Measurements from ENCODE around the gene DGKI. TPM values are rescaled to one million over a fixed set of nuclear protein-coding genes. Genes with fewer than 3 reads are reported as not detected.
A peak's percentile ranks its signal among the peaks of the same experiment; 100 is the strongest.

DGKI gene
- total and polyA plus RNA-seq, 2 of the 4 experiments (the other 2 are of a cell fraction): 3.9 to 15.8 TPM

GRCh38 chr7:137871170-137871915 is 24.6 kb upstream of the DGKI start:
- H3K4me2 ChIP-seq (ENCODE audit: low read depth, low read length): no peak overlapping the region; the same call in 1 of the 2 replicates
- BruUV-seq (replicated peaks): no TSS peak
- dilution Hi-C loops (cut with HindIII; ENCODE audit: low sequenced_read_pairs, unreplicated experiment) (no loop called here), in situ Hi-C loops (cut with MboI; ENCODE audit: low sequenced_read_pairs) (no loop called here), intact Hi-C loops (cut with micrococcal nuclease) (no loop called here)
- H3K56ac ChIP-seq (ENCODE audit: extremely low read depth, insufficient read depth, low read length): no peak overlapping the region
- H2BK5ac ChIP-seq (ENCODE audit: low read depth, low read length, poor library complexity, severe bottlenecking): peak overlapping the region; percentile 61
- ChIA-PET POLR2A (ENCODE audit: unreplicated experiment) (interaction anchor here (0.6 kb wide), 1 partner anchor 144 kb away, joined by 3 read pairs; no protein-coding TSS in a partner anchor), CTCF (interaction anchor here (0.6 to 1.0 kb wide), 2 partner anchors 215 to 472 kb away, joined by 3 read pairs; no protein-coding TSS in a partner anchor)
- no peak overlapping the region for H2AK9ac ChIP-seq (replicated peaks; ENCODE audit: low read depth, low read length, poor library complexity)
- H3K4ac ChIP-seq (ENCODE audit: low read depth, low read length): peak overlapping the region; percentile 79
- no peak overlapping the region for H2AFZ ChIP-seq (replicated peaks; ENCODE audit: low read length, poor library complexity)
- peak overlapping the region; percentile 86 for H2BK20ac ChIP-seq (ENCODE audit: low read depth, low read length)
- H4K8ac ChIP-seq (ENCODE audit: low read depth in 2 of 2, low read length in 2 of 2): peak overlapping the region in 1 of 2 experiments; percentile 46; a peak in 2 of 4 replicates
- H2BK120ac ChIP-seq (ENCODE audit: low read depth, low read length): peak overlapping the region; percentile 20
- peak overlapping the region; percentile 42 for H3K18ac ChIP-seq (ENCODE audit: low read depth, low read length)
- no peak for DNase-seq
- H3K9me1 ChIP-seq (ENCODE audit: insufficient read depth, low read length): peaks cover 21% of the 10 kb centered on the region
- H3K14ac ChIP-seq (replicated peaks; ENCODE audit: low read depth, low read length): peak overlapping the region; percentile 71
- no peak overlapping the region for H3K4me3 ChIP-seq (ENCODE audit: insufficient read depth, low read depth, low read length)
- peak overlapping the region; percentile 62; the same call in 1 of the 2 replicates for H2AK5ac ChIP-seq (ENCODE audit: low read depth, low read length)
- H3K27ac ChIP-seq (ENCODE audit: insufficient read depth, low read length): peak overlapping the region; percentile 30; the same call in 1 of the 2 replicates
- H3K27me3 ChIP-seq (ENCODE audit: control insufficient read depth, insufficient read depth, low read length): no peaks in the 10 kb centered on the region
- H4K5ac ChIP-seq (ENCODE audit: low read depth, low read length): no peak overlapping the region
- no peak overlapping the region for H3K9ac ChIP-seq (ENCODE audit: low read depth, low read length)
- H3K23ac ChIP-seq (ENCODE audit: low read depth, low read length): 0 out of 2 replicates have a peak overlapping the region, but pooled peaks have one; percentile 24
- H3K36me3 ChIP-seq (ENCODE audit: control insufficient read depth, insufficient read depth, low read length): peaks cover 25% of the 10 kb centered on the region
- no peaks in the 10 kb centered on the region for H3K9me3 ChIP-seq (ENCODE audit: control insufficient read depth, insufficient read depth, low read length)
- H2BK15ac ChIP-seq (ENCODE audit: low read depth, low read length): no peak overlapping the region
- peak; percentile 9 for ATAC-seq (ENCODE audit: low read depth)
- H4K91ac ChIP-seq (ENCODE audit: insufficient read depth, low read depth, low read length): peak overlapping the region; percentile 51; the same call in 1 of the 2 replicates
- 96% methylated on average over 5 of the region's 7 CpGs; no CpG with 5 or more reads in 1 of the 2 experiments for WGBS, 2 experiments (ENCODE audit: extremely low coverage in 2 of 2, insufficient read length in 1 of 2)
- peaks cover 4% of the 10 kb centered on the region; the same call in 1 of the 2 replicates for H4K20me1 ChIP-seq (ENCODE audit: insufficient read depth, low read length)
- H3K4me1 ChIP-seq (ENCODE audit: control insufficient read depth, insufficient read depth, low read length): peaks cover 13% of the 10 kb centered on the region
- TF ChIP-seq CHD1 (IDR thresholded peaks at IDR 0.05; ENCODE audit: low read depth, low read length) (no peak), FOS (IDR thresholded peaks at IDR 0.05; ENCODE audit: low read depth, low read length) (no peak), RAD21 (IDR thresholded peaks at IDR 0.05; ENCODE audit: low read length) (no peak), SMC3 (IDR thresholded peaks at IDR 0.05; ENCODE audit: low read depth, low read length) (no peak), USF2 (IDR thresholded peaks at IDR 0.05; ENCODE audit: low read depth, low read length) (no peak), MAZ (IDR thresholded peaks at IDR 0.05; ENCODE audit: borderline replicate concordance, low read depth, low read length) (no peak), CTCF (conservative IDR thresholded peaks at IDR 0.05; ENCODE audit: low read depth, low read length) (no peak), POLR2A (IDR thresholded peaks at IDR 0.05; ENCODE audit: low read depth, low read length) (no peak), NFE2L2 (IDR thresholded peaks at IDR 0.05; ENCODE audit: low read depth, low read length) (no peak), RFX5 (IDR thresholded peaks at IDR 0.05; ENCODE audit: low read depth, low read length) (no peak), MAFK (IDR thresholded peaks at IDR 0.05; ENCODE audit: low read depth, low read length) (no peak), CEBPB (IDR thresholded peaks at IDR 0.05; ENCODE audit: low read depth, low read length) (no peak), MXI1 (IDR thresholded peaks at IDR 0.05; ENCODE audit: borderline replicate concordance, low read depth, low read length) (no peak)
- H3K79me1 ChIP-seq (ENCODE audit: low read depth in 1 of 2, low read length in 2 of 2): peaks cover 14 to 50% of the 10 kb centered on the region in 2 experiments
